Nephron (organoid): ENCODE measurements around the gene LPP.

Experiments
- H3K27ac Mint-ChIP-seq, 3 experiments: 2 replicates each; pipeline ENCODE4 v1.8.0; 2020; ENCODE audit warnings: mixed read lengths in 3 of 3, mild to moderate bottlenecking in 2 of 3, moderate library complexity in 1 of 3
- H3K27me3 Mint-ChIP-seq: 2 replicates; pipeline ENCODE4 v1.8.0; 2021; ENCODE audit warnings: low read depth, mild to moderate bottlenecking, moderate library complexity, mixed read lengths
- H3K36me3 Mint-ChIP-seq: 2 replicates; pipeline ENCODE4 v1.8.0; 2020; ENCODE audit warnings: low read depth, mixed read lengths
- H3K4me1 Mint-ChIP-seq: 2 replicates; pipeline ENCODE4 v1.8.0; 2020; ENCODE audit warnings: mixed read lengths
- H3K4me3 Mint-ChIP-seq, 3 experiments: 2 replicates each; pipeline ENCODE4 v1.8.0; 2020; ENCODE audit warnings: mild to moderate bottlenecking in 3 of 3, mixed read lengths in 3 of 3, moderate library complexity in 2 of 3
- H3K9me3 Mint-ChIP-seq: 2 replicates; pipeline ENCODE4 v1.8.0; 2020; ENCODE audit warnings: mixed read lengths
- TF ChIP-seq, protein P1 (sequence below), 3 experiments: fragments of 200-600 bp; sonication (generic); IDR thresholded peaks; one replicate each; pipeline ENCODE4 v1.5.0; 2021; ENCODE audit warnings: antibody characterized with exemption in 3 of 3; ENCODE audit not compliant: unreplicated experiment in 3 of 3

The LPP gene

DNA sequence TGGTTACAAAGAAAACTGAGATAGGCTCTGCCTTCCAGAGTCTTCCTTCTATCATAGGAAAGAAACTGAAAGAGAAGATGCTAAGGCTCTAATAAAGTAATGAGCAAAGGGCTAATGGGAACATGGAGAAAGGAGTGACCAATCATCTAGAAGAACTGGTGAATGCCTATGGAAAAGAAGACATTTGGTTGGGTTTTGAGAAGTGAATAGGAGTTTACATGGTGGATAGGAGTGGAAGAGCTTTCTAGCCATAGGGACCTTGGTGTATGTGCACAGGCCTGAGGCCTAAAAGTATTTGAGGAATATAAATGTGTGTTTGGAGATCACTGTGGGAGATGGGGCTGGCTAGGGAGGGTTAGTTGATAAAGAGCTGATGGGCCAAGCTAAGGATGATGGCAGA lies 6.8 kb downstream of the LPP start:
- TF ChIP-seq, protein P1, sequence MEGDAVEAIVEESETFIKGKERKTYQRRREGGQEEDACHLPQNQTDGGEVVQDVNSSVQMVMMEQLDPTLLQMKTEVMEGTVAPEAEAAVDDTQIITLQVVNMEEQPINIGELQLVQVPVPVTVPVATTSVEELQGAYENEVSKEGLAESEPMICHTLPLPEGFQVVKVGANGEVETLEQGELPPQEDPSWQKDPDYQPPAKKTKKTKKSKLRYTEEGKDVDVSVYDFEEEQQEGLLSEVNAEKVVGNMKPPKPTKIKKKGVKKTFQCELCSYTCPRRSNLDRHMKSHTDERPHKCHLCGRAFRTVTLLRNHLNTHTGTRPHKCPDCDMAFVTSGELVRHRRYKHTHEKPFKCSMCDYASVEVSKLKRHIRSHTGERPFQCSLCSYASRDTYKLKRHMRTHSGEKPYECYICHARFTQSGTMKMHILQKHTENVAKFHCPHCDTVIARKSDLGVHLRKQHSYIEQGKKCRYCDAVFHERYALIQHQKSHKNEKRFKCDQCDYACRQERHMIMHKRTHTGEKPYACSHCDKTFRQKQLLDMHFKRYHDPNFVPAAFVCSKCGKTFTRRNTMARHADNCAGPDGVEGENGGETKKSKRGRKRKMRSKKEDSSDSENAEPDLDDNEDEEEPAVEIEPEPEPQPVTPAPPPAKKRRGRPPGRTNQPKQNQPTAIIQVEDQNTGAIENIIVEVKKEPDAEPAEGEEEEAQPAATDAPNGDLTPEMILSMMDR (IDR thresholded peaks at IDR 0.05; ENCODE audit: unreplicated experiment in 3 of 3): no peak
- no peak overlapping the region for H3K4me3 Mint-ChIP-seq
- no peaks in the 10 kb centered on the region for H3K9me3 Mint-ChIP-seq
- H3K36me3 Mint-ChIP-seq: peaks cover 7% of the 10 kb centered on the region
- H3K27ac Mint-ChIP-seq: peak overlapping the region in 1 of 3 experiments; percentile 30
- peaks cover 35% of the 10 kb centered on the region for H3K4me1 Mint-ChIP-seq
- no peaks in the 10 kb centered on the region for H3K27me3 Mint-ChIP-seq

DNA sequence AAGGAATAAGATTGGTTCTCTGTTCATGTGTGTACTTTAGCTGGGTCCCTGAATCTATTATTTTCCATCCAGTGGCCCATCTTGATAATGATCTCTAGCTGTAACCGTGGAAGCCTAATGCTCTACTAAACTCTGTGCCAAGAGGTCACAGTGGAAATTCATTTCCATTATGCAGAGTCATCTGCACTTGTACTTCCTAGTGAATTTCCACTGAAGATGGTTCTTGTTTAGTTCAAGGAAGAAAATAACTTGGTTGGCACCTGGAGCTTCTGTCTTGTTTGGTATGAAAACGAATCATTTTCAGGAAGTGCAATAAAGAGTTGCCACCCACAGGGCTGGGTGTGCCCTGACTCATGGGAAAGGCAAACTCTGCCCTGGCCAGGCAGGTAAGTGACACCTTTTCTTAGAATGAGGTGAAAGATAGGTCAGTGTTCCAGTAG lies 10.3 kb downstream of the LPP start:
- Mint-ChIP-seq H3K36me3 (peaks cover 7% of the 10 kb centered on the region), H3K27ac (peak overlapping the region in 2 of 3 experiments; percentile 41 to 74), H3K27me3 (no peaks in the 10 kb centered on the region), H3K4me3 (no peak overlapping the region), H3K9me3 (no peaks in the 10 kb centered on the region), H3K4me1 (peaks cover 12% of the 10 kb centered on the region)
- TF ChIP-seq, protein P1 (IDR thresholded peaks at IDR 0.05; ENCODE audit: unreplicated experiment in 3 of 3): no peak

DNA sequence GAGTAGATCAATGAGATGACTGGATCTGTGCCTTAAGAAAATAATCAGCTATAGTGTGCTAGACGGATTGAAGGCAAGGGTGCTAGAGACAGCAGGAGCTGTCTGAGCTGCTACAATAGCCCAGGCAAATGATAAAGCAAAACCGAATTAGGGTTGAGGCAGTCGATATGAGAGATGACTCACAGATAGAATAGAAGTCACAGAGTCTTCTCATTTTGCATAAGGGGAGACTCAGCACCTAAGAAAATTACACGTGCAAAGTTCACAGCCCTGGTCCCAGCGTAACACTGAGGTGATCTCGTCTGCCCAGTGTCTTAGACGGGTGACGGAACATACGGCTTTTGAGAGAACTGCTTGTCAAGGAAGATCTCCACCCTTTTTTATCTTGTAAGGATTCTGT lies 11.6 kb downstream of the LPP start:
- no peaks in the 10 kb centered on the region for H3K27me3 Mint-ChIP-seq
- peak overlapping the region in 2 of 3 experiments; percentile 1 to 68 for H3K27ac Mint-ChIP-seq
- peaks cover 10% of the 10 kb centered on the region for H3K4me1 Mint-ChIP-seq
- H3K9me3 Mint-ChIP-seq: no peaks in the 10 kb centered on the region
- H3K4me3 Mint-ChIP-seq: no peak overlapping the region
- TF ChIP-seq, protein P1 (IDR thresholded peaks at IDR 0.05; ENCODE audit: unreplicated experiment in 3 of 3): no peak
- H3K36me3 Mint-ChIP-seq: peaks cover 4% of the 10 kb centered on the region

DNA sequence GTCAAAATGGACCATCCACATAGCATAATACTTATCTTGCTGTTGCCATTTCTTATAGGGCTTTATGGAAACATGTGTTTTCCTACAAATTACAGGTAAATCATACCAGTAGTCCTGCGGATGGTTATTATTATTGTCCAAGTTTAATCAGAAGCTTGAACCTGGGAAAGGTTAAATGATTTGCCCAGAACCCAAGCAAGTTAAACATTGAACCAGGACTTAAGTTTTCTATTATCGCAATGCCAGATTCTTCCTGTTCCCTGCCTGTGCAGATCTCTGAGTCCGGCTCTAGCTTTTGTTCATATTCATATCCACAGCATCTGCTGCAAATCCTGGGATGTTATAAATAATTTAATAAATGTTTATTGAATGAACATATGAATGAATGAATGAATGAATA lies 12.5 kb downstream of the LPP start:
- no peaks in the 10 kb centered on the region for H3K9me3 Mint-ChIP-seq
- no peak overlapping the region for H3K4me3 Mint-ChIP-seq
- H3K27me3 Mint-ChIP-seq: no peaks in the 10 kb centered on the region
- TF ChIP-seq, protein P1 (IDR thresholded peaks at IDR 0.05; ENCODE audit: unreplicated experiment in 3 of 3): no peak
- no peaks in the 10 kb centered on the region for H3K36me3 Mint-ChIP-seq
- peaks cover 13% of the 10 kb centered on the region for H3K4me1 Mint-ChIP-seq
- H3K27ac Mint-ChIP-seq: peak overlapping the region; percentile 1 to 68 (median 51)

DNA sequence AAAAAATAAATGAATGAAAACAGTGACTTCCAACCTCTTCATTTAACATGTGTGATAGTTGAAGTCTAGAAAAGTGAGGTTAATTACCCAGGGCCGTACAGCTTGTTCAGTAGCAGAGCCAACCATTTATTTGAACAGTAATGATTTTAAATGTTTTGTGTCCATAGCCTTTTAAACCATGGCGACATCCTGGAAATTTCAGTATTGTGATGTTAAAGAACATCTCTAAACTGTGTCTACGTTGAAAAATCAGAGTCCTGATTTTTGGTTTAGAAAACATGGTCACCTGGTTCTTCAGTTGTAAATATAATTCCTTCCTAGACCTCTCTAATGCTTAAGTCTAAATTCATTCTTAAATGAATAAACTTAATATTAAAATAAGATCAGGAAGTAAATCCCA lies 14.2 kb downstream of the LPP start:
- Mint-ChIP-seq H3K4me3 (no peak overlapping the region), H3K4me1 (peaks cover 14% of the 10 kb centered on the region), H3K27me3 (no peaks in the 10 kb centered on the region), H3K36me3 (no peaks in the 10 kb centered on the region), H3K9me3 (no peaks in the 10 kb centered on the region), H3K27ac (no peak overlapping the region)
- TF ChIP-seq, protein P1 (IDR thresholded peaks at IDR 0.05; ENCODE audit: unreplicated experiment in 3 of 3): no peak

DNA sequence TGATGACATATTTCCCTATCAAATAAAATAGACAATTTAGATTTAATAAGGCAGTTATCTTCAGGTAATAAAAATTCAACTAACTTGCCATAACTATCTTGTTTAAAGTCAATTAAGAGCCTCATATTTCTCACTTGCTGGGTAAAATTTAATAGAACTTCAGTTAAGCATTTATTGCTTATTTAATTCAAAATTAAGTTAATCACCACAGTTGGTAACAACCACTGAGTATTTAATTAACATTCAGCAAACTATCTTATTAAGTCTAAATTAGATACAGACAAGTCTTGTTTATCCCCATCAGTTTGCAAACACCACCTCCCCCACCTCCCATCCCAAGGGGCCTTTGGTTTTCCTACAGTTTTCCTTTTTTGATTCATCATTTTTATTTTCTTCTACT lies 14.7 kb downstream of the LPP start:
- TF ChIP-seq, protein P1 (IDR thresholded peaks at IDR 0.05; ENCODE audit: unreplicated experiment in 3 of 3): no peak
- H3K4me1 Mint-ChIP-seq: peaks cover 14% of the 10 kb centered on the region
- H3K36me3 Mint-ChIP-seq: no peaks in the 10 kb centered on the region
- H3K27me3 Mint-ChIP-seq: no peaks in the 10 kb centered on the region
- no peaks in the 10 kb centered on the region for H3K9me3 Mint-ChIP-seq
- peak overlapping the region in 1 of 3 experiments; percentile 50 for H3K27ac Mint-ChIP-seq
- H3K4me3 Mint-ChIP-seq: no peak overlapping the region
